NAMALWA (cell line): ENCODE results near the gene GSTM5.
"Not testable (repeated sequence)": the region's sequence is repeated elsewhere in the genome, so short reads cannot be mapped to it uniquely, and the experiment has no call there.

Experiments used
- DNase-seq: peaks from one replicate; pipeline ENCODE4 v3.0.0-alpha.2; 2015; ENCODE audit warnings: low spot score

GSTM5 gene

GRCh38 chr1:109761227-109762038, 49.4 kb downstream of the GSTM5 start:
- no peak for DNase-seq

DNA sequence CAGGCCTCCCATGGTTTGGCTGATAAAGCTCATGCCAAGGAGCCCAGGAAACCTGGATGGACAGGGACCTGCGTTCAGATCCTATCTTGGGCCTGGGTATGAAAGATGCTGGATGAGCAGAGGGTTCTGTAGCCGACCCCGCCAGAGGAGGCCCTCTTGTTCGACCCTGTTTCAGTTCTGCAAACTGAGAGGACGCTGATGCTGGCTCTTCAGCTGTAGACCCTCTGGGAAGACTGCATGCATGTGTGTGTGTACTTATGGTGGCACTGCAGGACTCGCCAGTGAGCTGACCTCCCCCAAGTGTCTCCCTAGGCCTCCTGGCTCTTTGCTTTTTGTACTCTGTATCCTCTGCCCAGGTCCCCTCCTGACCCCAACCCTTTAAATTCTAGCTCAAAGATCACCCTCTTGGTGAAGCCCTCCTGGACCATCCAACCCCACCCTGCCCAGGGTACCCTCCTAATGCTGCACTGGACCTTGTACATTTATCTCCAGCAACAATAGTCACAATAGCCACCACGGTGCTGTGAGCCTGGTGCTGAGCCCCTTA, 50.1 kb downstream of the GSTM5 start:
- DNase-seq: no peak

- DNase-seq: no peak
These were observed 51.0 kb downstream of the GSTM5 start for GRCh38 chr1:109762821-109763645.

DNA sequence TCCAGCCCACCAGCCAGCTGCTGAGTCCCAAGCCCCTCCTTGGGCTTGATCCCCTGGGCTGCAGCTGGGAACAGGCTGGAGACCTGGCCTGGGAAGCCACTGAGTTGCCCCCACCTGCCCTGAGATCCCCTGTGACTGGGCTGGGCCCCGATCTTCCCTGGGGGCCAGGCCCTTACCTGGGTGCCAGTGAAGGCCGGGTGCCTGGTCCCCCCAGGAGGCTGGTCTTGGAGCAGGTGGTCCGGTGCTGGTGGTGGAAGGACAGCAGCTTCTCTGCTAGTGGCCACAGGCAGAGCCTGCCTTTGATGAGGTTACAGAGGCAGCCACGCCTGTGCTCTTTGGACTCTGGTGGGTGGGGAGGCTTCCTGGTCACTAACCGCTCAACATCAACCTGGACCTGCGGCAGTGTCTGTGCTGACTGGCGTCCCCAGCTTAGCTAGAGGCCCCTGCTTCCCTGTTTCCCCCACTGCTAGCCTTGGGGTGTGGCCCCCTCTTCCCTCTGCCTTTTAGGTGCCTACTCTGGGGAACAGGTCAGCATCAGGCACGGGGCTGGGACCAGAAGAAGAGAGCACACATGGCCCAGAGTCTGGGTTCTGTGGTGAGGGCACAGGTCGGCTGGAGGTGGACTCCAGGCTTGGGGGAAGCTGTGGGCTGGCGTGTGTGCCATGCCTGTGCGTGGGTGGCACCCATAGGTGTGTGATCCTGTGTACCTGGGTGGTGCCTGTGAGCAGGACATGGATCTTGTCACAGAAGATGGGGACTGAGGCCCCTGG, 51.8 kb downstream of the GSTM5 start, which contains the start of gene EPS8L3:
Gene EPS8L3 (minus strand): TSS at position 278 of the 770 bp plus-strand sequence. CDS start 2,174 bp downstream, outside the sequence.
- no peak for DNase-seq

DNA sequence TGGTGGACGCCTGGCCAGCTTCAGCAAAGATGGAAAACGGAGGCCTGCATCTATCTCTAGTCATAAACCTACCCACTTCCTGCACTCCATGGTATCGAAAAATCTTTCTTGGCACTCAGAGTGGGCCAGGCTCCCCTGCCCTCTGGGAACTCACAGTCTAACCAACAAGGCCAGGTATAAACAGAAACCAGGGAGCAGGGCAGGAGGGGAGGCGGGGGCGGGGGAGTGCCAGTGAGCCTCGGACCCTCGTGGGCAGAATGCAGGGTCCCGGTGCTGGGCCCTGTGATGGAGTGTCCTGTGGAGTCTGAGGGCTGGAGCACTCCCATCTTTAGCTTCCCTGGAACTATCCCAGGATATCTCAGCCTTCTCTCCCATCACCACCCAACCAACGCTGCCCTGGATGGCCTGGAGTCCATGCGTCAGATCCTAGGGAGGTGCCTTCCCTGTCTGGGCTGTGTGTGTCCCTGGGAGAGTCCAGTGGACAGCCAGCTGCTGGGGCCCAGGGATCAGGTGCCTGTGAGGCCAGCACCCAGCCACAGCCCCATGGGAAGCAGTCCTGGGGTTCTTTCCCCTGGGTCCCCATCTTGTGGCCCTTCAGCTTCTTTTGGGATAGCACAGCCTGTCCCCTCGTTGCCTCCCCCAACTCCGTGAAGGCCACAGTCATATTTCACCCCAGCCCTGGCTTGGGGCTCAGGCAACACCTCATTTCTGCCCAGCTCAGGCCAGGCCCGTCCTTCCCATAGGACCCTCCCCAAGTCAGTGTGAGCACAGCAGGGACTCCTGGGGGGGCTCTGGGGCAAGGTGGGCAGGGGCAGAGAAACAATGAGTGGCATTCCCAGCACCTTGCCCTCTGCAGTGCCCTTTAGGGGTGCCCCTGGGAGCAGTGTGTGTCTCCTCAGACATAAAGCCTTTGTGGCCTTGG, 52.8 kb downstream of the GSTM5 start:
- no peak for DNase-seq

DNA sequence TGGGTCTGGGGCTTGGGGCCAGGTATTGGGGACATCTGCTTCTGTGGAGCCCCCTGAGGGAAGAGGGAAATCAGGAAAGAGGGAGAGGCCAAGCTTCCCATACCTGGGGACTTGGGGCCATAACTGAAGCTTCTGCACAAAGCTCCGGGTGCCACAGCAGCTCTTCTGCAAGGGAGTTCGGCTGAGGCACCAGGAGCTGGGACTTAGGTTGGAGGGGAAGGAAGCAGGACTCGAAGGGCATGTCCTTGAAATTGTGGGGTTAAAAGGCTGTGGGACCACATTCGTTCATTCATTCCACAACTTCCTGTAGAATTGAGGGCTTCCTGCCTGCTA, 53.4 kb downstream of the GSTM5 start:
- no peak for DNase-seq

DNA sequence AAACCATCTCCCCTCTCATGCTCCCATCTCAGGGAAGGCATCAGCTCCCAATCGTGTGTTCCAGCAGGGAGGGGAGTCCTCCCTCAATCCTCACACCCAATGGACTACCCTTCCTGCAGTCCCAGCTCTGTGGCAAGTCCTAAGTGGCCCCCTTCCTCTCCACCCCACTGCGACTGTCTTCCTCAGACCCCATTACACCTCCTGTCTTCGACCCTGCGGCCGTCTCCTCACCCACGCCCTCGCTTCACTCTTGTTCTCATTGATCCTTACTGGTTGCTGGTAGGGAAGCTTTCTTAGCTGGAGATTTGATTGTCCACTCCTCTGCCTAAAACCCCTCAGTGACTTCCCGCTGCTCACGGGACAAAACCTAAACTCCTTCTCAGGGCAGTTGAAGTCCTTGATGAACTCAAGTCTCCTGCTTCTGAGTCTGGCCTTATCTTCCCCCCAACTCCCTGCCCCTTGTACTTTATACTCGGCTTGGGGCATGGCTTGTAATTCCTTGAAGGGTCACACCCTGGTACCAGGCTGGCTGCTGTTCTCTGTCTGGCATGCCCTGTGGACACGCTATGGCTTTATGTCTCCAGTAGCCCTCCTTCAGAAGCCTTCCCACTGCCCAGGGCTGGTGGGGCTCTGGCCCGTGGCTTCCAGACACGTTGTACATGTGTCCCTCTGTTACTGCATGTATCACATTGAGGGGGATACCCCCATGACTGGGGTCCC, 54.0 kb downstream of the GSTM5 start:
- no peak for DNase-seq

GRCh38 chr1:109766991-109767636, 55.1 kb downstream of the GSTM5 start:
- not testable (repeated sequence) for DNase-seq
